AG09309 (cell line): Measurements from ENCODE around the gene HTR4.

Experiments used
- DNase-seq: peaks from one replicate; pipeline ENCODE4 v3.0.0-alpha.2; 2010; ENCODE audit warnings: low read depth
- H3K4me3 ChIP-seq: 2 replicates; pipeline ENCODE4 v1.5.1; 2011; ENCODE audit warnings: mild to moderate bottlenecking, low read depth, low read length, moderate library complexity; ENCODE audit not compliant: control insufficient read depth
- TF ChIP-seq, protein P1 (sequence below): IDR thresholded peaks from 2 replicates; pipeline ENCODE4 v1.5.1; 2011; ENCODE audit warnings: mild to moderate bottlenecking, low read depth, low read length, inconsistent platforms; ENCODE audit not compliant: insufficient read depth, control insufficient read depth; ENCODE audit errors: missing control alignments

The HTR4 gene

GRCh38 chr5:148599187-148599586, 55.1 kb downstream of the HTR4 start:
- H3K4me3 ChIP-seq = no peak overlapping the region
- TF ChIP-seq, protein P1, sequence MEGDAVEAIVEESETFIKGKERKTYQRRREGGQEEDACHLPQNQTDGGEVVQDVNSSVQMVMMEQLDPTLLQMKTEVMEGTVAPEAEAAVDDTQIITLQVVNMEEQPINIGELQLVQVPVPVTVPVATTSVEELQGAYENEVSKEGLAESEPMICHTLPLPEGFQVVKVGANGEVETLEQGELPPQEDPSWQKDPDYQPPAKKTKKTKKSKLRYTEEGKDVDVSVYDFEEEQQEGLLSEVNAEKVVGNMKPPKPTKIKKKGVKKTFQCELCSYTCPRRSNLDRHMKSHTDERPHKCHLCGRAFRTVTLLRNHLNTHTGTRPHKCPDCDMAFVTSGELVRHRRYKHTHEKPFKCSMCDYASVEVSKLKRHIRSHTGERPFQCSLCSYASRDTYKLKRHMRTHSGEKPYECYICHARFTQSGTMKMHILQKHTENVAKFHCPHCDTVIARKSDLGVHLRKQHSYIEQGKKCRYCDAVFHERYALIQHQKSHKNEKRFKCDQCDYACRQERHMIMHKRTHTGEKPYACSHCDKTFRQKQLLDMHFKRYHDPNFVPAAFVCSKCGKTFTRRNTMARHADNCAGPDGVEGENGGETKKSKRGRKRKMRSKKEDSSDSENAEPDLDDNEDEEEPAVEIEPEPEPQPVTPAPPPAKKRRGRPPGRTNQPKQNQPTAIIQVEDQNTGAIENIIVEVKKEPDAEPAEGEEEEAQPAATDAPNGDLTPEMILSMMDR = no peak
- DNase-seq = no peak

GRCh38 chr5:148595697-148596096, 58.6 kb downstream of the HTR4 start:
- TF ChIP-seq, protein P1 = no peak
- H3K4me3 ChIP-seq = no peak overlapping the region
- DNase-seq = no peak

DNA sequence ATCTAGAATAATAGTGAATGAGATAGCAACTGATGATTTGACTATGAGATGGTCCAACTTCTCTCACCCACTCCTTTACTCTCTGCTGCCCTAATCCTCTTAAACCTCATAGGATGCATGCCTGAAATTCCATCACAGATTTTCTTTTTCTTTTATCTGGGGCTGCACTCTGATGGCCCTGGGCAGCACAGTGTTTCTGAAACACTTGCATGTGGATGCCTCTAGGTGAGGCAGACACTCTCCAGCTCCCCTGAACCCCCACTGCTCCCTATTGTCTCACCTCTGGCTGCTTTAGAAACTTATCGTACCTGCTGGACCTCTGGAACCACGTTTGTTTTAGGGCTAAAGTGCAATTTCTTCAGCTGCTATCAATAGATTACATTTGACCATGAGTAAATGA, 67.5 kb downstream of the HTR4 start:
- no peak for DNase-seq
- no peak overlapping the region for H3K4me3 ChIP-seq
- TF ChIP-seq, protein P1 = no peak

GRCh38 chr5:148585988-148586387, 68.3 kb downstream of the HTR4 start:
- DNase-seq = no peak
- no peak overlapping the region for H3K4me3 ChIP-seq
- TF ChIP-seq, protein P1 = no peak

DNA sequence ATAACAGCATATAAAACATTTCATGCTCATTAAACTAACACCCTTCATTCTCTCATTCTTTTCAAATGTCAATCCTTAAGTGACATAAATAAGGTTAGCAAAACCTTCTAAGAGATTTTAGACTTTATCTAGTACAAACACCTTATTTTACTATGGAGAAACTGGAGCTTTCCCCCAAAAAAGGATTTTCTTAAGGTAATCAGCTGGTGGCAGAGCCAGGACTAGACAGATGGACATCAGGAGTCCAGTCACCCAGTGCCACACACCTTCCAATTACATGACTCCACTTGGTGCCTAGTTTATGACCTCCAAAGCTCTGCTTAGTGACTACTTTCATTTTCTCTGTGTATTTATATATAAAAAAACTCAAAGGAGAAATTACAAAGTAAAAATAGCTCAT, 70.2 kb downstream of the HTR4 start:
- H3K4me3 ChIP-seq = no peak overlapping the region
- no peak for DNase-seq
- TF ChIP-seq, protein P1 = no peak

DNA sequence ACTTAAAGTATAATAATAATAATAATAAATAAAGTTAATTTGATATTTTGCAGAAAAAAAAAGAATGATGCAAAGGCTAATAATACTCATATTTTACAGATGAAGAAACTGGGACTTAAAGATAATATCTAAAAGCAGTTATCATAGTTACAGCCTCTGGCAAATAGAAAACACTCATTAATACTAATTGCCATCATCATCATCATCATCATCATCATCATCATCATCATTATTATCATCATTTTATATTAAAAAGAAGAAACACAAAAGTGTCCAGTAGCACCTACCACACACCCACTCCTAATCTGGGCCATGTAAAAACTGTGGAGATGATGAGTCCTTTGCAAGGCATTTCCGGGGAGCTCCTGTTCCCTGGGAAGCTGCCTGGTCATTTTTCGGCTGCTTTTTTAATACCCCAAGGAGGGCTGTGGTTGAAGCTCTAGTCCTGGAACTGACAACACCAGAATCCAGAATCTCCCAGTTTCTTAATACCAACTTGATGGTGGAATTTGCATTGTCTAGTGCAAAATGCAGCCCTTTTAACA, 70.8 kb downstream of the HTR4 start:
- no peak for DNase-seq
- H3K4me3 ChIP-seq = no peak overlapping the region
- TF ChIP-seq, protein P1 = no peak

DNA sequence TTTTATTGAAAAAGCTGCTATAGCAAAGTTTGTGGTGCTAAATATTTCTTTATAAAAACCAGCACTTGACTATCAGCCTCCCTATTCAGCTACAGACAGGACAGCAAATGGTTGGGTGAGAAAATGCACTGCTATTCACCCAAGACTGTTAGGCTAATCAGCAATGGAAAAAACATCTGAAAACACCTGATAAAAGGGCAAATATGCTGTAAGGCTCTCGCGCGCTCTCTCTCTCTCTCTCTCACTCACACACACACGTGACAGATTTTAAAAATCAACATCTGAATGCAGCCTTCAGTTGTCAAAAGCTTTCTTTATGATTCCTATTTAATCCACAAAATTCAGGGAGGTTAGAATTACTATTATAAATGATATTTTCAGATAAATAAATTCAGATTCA, 80.2 kb downstream of the HTR4 start:
- no peak for DNase-seq
- TF ChIP-seq, protein P1 = no peak
- no peak overlapping the region for H3K4me3 ChIP-seq
